Fibroblast of lung (primary cell): ENCODE measurements around the gene ZNF264.

ENCODE experiments used
- CTCF ChIP-seq, 2 donors: IDR thresholded peaks in 1 of 2; conservative IDR thresholded peaks in 1 of 2; 1 replicate in 1 of 2; 2 replicates in 1 of 2; pipeline ENCODE4 v1.5.1; 2011 to 2012; ENCODE audit warnings: low read length in 2 of 2, control low read depth in 1 of 2, inconsistent platforms in 1 of 2, low read depth in 1 of 2, mild to moderate bottlenecking in 1 of 2
- EZH2 ChIP-seq: IDR thresholded peaks from 2 replicates; pipeline ENCODE4 v1.5.1; 2012; ENCODE audit warnings: low read length, control low read depth, mild to moderate bottlenecking; ENCODE audit errors: missing control alignments

GRCh38 chr19:57242821-57243220, 51.5 kb downstream of the ZNF264 start:
- TF ChIP-seq CTCF (conservative IDR thresholded peaks at IDR 0.05 in 1 of 2, IDR thresholded peaks at IDR 0.05 in 1 of 2; ENCODE audit: low read depth in 1 of 2, low read length in 2 of 2) = no peak
- TF ChIP-seq EZH2 = no peak
